Stimulated activated naive CD8-positive, alpha-beta T cell treated with anti-CD3 and anti-CD28 coated beads, Interleukin-15, Interleukin-2, amounts not matched to agents 100 U/mL and 50 U/mL, for 24 hours (primary cell): ENCODE measurements around the gene SLC14A1.

Experiments used
- ATAC-seq: fragments of 150-1000 bp; cut with Tn5 transposase; one replicate; pipeline ENCODE4 v1.10.0; 2021
- DNase-seq: peaks from one replicate; pipeline ENCODE4 v3.0.0; 2021

Gene SLC14A1

DNA sequence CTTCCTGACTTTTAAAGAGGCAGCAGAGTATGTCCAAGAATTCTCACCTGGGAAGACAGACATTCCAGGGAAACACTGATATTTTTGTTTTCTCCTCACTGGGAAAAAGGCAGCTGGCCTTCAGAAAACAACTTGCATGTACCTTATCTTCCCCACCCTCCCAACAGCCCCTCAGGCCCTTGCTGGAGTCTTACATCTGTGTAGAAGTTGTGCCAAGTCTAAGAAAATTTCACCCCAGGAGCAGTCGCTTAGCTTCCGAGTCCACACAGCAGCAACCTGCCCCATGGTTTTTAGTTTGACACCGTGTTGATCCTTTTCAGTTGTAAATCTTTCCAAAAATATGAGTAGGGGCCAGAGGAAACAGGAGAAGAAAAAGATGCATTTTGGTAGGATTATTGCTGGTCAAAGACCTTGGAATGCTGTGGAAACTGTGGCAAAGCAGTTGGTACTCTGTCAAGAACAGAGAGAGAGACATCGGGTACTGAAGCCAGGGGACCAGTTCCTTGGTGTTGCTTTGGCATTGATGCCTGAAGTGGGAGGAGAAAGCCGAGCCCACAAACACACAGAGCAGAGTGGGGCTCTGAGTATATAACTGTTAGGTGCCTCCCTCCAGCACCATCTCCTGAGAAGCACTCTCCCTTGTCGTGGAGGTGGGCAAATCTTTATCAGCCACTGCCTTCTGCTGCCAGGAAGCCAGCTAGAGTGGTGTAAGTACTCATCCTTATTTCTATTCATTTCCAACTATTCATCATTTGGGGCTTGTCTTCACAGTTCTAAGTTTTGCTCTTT, at the start of gene SLC14A1:
Gene SLC14A1, plus strand, starts transcription at position 615 of the 789 bp plus-strand sequence. CDS start 6,140 bp downstream, outside the sequence.
- DNase-seq, result no peak
- ATAC-seq, result no peak

DNA sequence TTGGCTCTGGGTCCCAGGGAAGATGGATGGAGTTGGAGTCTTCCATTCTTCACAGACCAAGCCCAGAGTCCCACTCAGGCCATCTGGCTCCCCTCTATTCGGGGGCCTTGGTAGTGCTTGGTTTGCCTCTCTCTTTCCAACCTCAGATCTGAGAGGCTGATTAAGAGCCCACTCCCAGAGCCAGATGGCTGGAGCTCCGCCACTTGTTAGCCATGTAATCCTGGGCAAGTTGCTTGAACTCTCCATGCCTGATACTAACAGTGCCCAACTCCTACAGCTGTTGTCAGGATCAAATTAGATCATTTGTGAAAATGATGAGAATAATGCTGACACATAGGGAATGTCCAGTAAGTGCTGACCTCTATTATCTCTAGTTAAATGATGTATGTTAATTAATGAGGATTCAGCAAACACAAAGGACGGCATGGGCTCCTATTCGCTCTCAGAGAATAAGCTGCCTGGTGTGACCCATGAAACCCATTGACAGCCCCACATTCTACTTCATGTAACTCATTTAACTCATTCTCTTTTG, 46.6 kb upstream of the SLC14A1 start:
- DNase-seq, result no peak
- no peak for ATAC-seq

GRCh38 chr18:45678441-45678840, 45.5 kb upstream of the SLC14A1 start:
- DNase-seq (no peak), ATAC-seq (no peak)

GRCh38 chr18:45678850-45679249, 45.1 kb upstream of the SLC14A1 start:
- DNase-seq (no peak), ATAC-seq (no peak)

DNA sequence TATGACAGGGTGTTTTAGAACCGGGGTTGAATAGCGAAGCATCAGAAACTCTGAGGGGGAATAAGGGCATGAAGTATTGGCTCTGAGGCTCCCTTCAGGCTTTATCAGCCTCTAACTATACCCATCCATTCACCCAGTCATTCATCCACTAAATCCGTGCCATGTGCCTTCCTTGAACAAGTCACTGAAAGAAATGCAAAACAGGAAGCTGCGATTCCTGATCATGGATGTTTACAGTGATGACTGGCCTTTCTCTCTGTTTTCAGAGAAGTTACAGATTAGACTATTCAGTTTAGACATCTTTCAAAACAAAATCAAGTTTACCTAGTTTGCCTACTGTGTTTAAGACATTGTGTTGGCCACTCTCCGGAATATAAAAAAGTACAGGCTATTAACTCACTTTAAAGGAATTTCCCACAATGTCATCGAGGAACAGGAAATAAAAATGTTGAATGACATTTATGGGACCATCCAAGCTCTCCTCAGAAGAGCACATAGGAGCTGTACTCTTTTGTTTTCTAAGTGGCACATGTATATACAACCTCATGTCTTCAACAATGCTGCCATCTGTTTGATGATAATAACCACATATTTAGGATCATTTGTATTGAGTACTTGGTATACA, 43.8 kb upstream of the SLC14A1 start:
- ATAC-seq (no peak), DNase-seq (no peak)

- DNase-seq (no peak), ATAC-seq (no peak)
Measured at GRCh38 chr18:45682181-45682580, 41.8 kb upstream of the SLC14A1 start.

- ATAC-seq, result no peak
- DNase-seq, result no peak
Measured at GRCh38 chr18:45684341-45685115, 39.5 kb upstream of the SLC14A1 start.

GRCh38 chr18:45686891-45687611, 36.9 kb upstream of the SLC14A1 start:
- ATAC-seq (peak; percentile 81), DNase-seq (peak; percentile 56)

DNA sequence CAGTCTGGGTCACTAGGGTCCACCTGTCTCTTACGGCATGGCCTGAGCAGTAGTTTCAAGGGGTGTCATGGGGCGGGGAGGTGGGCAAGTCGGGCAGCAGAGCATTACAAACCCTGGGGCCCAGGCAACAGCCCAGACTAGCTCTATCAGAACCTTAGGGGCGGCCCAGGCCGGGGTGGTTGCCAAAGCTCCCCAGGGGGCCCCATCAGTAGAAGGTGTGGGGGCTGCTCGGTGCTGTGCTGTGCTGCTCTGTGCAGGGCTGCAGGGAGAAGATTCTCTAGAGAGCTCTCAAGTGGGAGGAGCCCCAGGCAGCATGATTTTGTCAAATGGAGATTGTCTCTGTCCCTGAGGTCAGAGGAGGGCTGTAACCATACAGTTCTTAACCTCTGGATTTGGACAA, 36.4 kb upstream of the SLC14A1 start:
- DNase-seq, result peak; percentile 49

GRCh38 chr18:45688113-45688512, 35.9 kb upstream of the SLC14A1 start:
- DNase-seq (no peak), ATAC-seq (no peak)

More for the DNA sequence above, 36.4 kb upstream of the SLC14A1 start:
- ATAC-seq, result peak; percentile 41

DNA sequence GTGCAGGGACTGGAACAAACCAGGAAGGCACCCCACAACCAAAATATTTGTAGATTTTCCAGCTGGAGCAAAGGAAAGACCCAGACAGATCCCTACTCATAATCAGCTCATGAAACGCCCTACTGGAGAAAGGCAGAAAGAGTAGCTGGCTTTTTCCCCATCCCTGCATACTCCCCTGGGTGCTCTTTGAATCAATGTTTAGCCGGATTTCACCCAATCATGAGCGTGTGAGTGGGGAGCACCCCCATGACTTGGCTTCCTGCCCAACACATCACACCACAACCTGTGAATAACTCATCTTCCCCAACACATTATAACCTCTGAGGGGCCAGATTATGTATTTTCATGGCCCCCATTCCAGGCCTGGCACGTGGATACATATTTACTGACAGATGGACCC, 35.1 kb upstream of the SLC14A1 start:
- ATAC-seq (peak; percentile 41), DNase-seq (peak; percentile 77)

GRCh38 chr18:45689396-45689795, 34.6 kb upstream of the SLC14A1 start:
- DNase-seq (no peak), ATAC-seq (no peak)

DNA sequence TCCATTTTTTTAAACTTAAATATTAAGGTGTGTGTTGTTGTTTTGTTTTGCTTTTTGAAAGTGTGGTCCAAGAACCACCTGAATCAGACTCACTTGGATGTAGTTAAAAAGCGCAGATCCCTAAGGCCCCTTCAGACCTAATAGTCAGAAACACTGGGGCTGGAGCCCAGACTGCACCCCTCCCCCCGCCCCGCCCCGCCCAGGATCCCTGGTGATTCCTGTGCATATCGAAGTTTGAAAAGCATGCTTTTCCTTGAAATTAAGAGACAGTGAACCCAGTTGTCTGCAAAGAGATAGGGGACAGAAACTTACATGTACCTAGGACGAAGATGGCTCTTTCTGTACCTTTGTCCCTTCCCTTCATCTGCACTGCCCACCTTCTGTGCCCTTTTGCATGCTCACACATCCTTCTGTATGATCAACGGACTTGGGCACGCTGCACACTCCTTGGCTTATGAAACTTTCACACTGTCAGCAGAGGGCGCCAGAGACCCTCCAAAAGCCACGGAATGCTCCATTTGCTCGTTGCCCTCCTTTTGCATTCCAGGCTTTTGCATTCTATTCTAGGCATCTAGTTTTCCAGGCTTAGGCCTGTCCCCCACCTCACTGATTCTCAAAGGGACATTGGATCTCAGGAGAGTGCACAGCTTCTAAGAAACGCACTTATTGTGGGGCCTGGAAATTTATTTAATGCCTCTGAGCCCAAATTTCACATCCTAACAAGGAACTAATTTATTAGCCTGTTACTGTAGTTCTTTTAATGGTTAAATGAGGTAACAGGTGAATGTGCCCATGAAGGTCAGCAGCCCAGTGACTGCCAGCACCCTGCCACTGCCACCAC, 32.8 kb upstream of the SLC14A1 start:
- DNase-seq (peak; percentile 85), ATAC-seq (no peak)

DNA sequence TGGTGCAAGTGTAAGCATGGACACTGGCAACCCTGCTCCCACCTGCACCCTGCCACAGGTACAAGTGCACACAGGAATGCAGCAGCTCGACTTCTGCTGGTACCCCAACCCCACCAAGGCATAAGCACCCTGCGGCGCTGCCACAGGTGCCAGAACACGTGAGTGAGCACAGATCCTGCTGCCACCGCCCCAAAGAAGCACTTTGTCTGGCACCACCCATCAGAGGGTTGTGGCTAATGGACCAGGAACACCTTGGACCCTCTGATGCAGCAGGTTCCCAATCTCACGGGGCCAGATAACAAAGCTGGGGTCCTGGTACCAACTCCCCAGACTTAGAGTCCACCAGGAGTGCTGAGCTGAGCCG, 32.2 kb upstream of the SLC14A1 start:
- ATAC-seq (no peak), DNase-seq (no peak)

DNA sequence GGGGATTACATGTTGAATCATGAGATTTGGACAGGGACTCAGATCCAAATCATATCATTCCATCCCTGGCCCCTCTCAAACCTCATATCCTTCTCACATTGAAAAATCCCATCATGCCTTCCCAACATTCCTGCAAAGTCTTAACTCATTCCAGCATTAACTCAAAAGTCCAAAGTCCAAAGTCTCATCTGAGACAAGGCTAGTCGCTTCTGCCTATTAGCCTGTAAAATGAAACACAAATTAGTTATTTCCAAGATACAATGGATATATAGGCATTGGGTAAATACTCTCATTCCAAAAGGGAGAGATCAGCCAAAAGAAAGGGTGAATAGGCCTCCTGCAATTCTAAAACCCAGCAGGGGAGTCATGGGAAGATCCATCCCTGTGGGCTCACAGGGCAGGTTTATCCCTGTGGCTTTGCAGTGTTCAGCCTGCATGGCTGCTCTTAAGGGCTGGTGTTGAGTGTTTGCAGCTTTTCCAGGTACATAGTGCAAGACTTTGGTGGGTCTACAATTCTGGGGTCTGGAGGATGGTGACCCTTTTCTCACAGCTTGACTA, 21.2 kb upstream of the SLC14A1 start:
- DNase-seq (no peak), ATAC-seq (no peak)

DNA sequence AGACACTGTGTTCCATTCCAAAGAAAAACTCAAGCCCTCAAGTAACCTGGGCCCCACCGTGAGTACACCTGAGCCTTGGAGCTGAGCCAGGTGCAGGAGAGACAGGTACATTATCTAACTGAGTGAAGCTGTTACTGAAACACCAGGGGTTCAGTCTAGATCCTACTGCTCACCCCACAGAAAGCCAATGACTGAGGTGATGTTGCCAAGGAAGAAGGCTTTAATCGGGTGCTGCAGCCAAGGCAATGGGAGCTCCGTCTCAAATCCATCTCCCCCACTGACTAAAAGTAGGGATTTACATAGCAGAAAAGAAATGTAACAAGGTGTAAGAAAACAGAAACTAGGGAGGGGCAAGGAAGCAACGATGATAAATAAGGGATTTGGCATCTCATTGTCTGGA, 15.2 kb upstream of the SLC14A1 start:
- no peak for ATAC-seq
- DNase-seq, result no peak

DNA sequence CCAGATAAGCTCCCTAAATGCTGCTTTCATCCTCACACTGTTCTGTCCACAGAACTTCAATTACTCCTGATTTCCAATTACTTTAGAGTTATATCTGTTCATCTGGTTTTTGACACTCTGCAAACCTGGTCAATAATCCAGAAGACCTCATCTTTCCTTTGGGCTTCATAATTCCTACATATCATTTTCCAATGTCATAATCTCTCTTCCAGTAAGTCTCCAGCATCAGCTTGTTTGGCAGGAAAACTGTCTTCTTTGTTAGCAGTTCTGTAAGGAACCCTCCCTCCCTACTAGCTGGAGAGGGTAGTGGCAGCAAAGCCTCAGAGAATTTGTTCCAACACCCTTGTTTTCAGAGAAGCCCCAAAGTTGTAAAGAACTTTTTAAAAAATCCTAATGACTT, 11.9 kb upstream of the SLC14A1 start:
- no peak for DNase-seq

DNA sequence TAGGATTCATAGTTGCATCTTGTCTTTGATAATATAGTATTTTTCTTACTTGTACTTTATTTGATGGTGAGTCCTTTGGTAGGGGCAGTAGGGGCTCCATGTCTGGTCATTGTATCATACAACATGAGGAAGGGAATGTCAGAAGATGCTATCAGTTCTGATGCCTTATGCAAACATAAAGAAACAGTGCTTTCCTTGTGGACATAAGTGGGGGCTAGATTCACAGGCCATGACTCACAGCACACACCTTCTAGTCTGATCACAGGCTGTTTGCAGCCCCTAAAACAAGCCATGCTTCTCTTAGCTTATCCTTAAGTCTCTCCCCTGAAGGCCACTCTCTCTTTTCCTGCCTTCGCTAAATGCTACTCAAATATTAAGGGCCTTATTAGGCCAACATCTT, 10.7 kb upstream of the SLC14A1 start:
- DNase-seq (no peak), ATAC-seq (no peak)

More for the DNA sequence above, 11.9 kb upstream of the SLC14A1 start:
- no peak for ATAC-seq

- ATAC-seq, result no peak
- DNase-seq, result no peak
Measured at GRCh38 chr18:45715212-45715780, 8.7 kb upstream of the SLC14A1 start.

GRCh38 chr18:45719106-45719505, 4.9 kb upstream of the SLC14A1 start:
- ATAC-seq (no peak), DNase-seq (no peak)
